Pancreas (tissue), 10 donors: ENCODE results near the gene CYP4F12. TPM values are rescaled to one million over a fixed set of nuclear protein-coding genes. Genes with fewer than 3 reads are reported as not detected.

ENCODE experiments used
- ATAC-seq, 4 donors: fragments of 200-7000 bp; cut with Tn5 transposase; one replicate each; pipeline versions ENCODE4 v1.8.0 to v1.9.1; 2020; ENCODE audit warnings: mild to moderate bottlenecking in 4 of 4, moderate library complexity in 4 of 4
- DNase-seq, 6 donors: peaks; one replicate each; pipeline ENCODE4 v3.0.0-alpha.2; 2020
- FAIRE-seq: peaks from 2 replicates; lab custom pipeline; 2012; peaks lifted over from hg19 to GRCh38; lab: Jason Lieb, UNC
- H3K27ac ChIP-seq, 4 donors: fragments of 200-600 bp; sonication (generic); 1 replicate in 3 of 4; 2 replicates in 1 of 4; pipeline versions ENCODE4 v1.5.0 to v1.8.0; 2020
- H3K27me3 ChIP-seq, 4 donors: fragments of 200-600 bp; one replicate each; pipeline ENCODE4 v1.8.0; 2021
- H3K36me3 ChIP-seq, 3 donors: fragments of 200-600 bp; sonication (generic) in 1 of 3; one replicate each; pipeline versions ENCODE4 v1.5.0 to v1.8.0; 2020 to 2021
- H3K4me1 ChIP-seq, 3 donors: fragments of 200-600 bp; one replicate each; pipeline ENCODE4 v1.8.0; 2021
- H3K4me3 ChIP-seq, 4 donors: fragments of 200-600 bp; sonication (generic) in 2 of 4; one replicate each; pipeline versions ENCODE4 v1.5.0 to v1.8.0; 2020 to 2021
- H3K9me3 ChIP-seq, 4 donors: fragments of 200-600 bp; one replicate each; pipeline ENCODE4 v1.8.0; 2021
- CTCF ChIP-seq, 4 donors: fragments of 200-600 bp; sonication (generic) in 3 of 4; IDR thresholded peaks; one replicate each; pipeline versions ENCODE4 v1.5.0 to v1.8.0; 2021; ENCODE audit warnings: antibody characterized with exemption in 4 of 4
- WGBS, 2 donors: extraction: QIAGEN DNeasy Blood & Tissue Kit; methylation state at CpG; one replicate each; pipeline ENCODE4 v1.1.7; 2013; 5-methylcytosine and 5-hydroxymethylcytosine counted together
- intact Hi-C, 3 donors: fragments of 100-400 bp; cut with DNase I; formaldehyde crosslinking; loops; one replicate each; pipeline versions ENCODE4 v1.11.1 to v1.14.2; 2022
- polyA plus RNA-seq, 2 donors: library from polyadenylated mRNA; stranded (reverse); fragments of 200-250 nt; gene quantifications; one replicate each; pipeline ENCODE4 v1.2.3, GENCODE V29; 2013
- total RNA-seq, 6 donors: library from RNA; stranded (reverse); fragmentation: NEBNext Ultra II Directional in 4 of 6; extraction: Animal tissue kit (Norgen Biotek cat#: 25700) in 4 of 6; gene quantifications; one replicate each; pipeline versions ENCODE4 v1.2.1 to v1.2.4, GENCODE V29; 2021 to 2023
- donor health status: healthy with polysubstance abuse.
- donor health status: DM: no; HTN: no; CAD: no; lungs with moderate emphysema.
- donor health status: DM: no; HTN: no; CAD: no.
- donor health status: control.
- donor health status: control.
- donor health status: Bipolar disorder and iron deficiency.
- donor health status: DM: yes; HTN: yes; CAD: no.
- donor health status: DM: no; HTN: no; CAD: no.
- donor health status: DM: no; HTN: no; CAD: no.
- donor health status: DM: yes; HTN: yes; CAD: no.

CYP4F12 gene
- total and polyA plus RNA-seq, 8 donors: 0.28 to 6.1 (median 0.72) TPM

- intact Hi-C loops: no loop called here
- no peaks in the 10 kb centered on the region for H3K36me3 ChIP-seq
- no peak for ATAC-seq
- no peaks in the 10 kb centered on the region for H3K9me3 ChIP-seq
- H3K4me1 ChIP-seq: no peaks in the 10 kb centered on the region
- H3K27ac ChIP-seq: no peak overlapping the region
- WGBS, 2 donors: 43 to 50% methylated on average over 6 of the region's 6 CpGs
- FAIRE-seq: no peak
- no peaks in the 10 kb centered on the region for H3K27me3 ChIP-seq
- TF ChIP-seq CTCF (IDR thresholded peaks at IDR 0.05): no peak
- H3K4me3 ChIP-seq: no peak overlapping the region
- DNase-seq: no peak
Observed at GRCh38 chr19:15733895-15734294, 61.0 kb downstream of the CYP4F12 start.

DNA sequence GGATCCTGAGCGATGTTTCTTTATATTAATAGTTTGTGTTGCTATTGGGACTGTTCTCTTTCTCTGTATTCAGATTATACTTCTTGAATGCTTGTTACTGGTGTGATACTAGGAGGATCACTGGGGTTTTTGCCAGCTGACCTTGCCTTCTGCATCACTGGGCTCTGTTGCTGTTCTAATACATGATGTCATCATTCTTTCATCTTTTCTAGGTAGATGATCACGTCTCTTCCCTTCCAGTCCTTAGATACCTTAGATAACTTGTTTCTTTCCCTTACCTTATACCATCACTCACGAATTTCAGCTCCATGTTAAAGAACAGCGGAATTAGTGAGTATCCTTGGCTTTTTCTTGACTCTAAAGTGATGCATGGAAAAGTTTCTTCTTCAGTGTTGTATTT is 64.8 kb downstream of the CYP4F12 start, which contains the start of gene OR10H3:
Gene OR10H3, plus strand, starts transcription at position 264 of the 400 bp plus-strand sequence. CDS start 3,408 bp downstream, outside the sequence.
- intact Hi-C loops: no loop called here
- WGBS, 2 donors: 60 to 61% methylated on average over 4 of the region's 4 CpGs
- no peak for TF ChIP-seq CTCF (IDR thresholded peaks at IDR 0.05)

DNA sequence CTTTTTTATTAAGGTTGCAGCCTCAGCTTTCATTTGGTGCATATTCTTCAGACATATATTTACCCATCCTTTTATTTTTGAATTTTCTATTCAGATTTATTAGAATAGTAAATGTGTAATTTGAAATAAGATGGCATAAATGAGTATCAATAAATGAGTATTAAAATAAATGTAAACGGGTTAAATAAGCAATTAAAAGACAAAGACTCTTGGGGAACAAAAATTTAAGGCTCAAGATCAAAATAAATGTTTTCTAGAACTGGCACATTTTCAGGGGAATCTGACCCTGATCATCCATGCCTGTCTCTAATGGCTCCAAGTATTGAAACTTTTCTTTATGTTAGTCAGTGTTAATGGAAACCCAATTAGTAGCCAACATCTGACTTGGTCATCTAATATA is 67.9 kb downstream of the CYP4F12 start:
- FAIRE-seq: no peak
- no peak for TF ChIP-seq CTCF (IDR thresholded peaks at IDR 0.05)

More for the DNA sequence above, 64.8 kb downstream of the CYP4F12 start, which contains the start of gene OR10H3:
- no peak for FAIRE-seq
- no peak for ATAC-seq
- Histone ChIP-seq H3K9me3 (no peaks in the 10 kb centered on the region), H3K4me1 (no peaks in the 10 kb centered on the region), H3K27me3 (no peaks in the 10 kb centered on the region), H3K36me3 (no peaks in the 10 kb centered on the region), H3K4me3 (no peak within 1 kb of the TSS), H3K27ac (no peak within 1 kb of the TSS)
- no peak for DNase-seq

More for the DNA sequence above, 67.9 kb downstream of the CYP4F12 start:
- ATAC-seq (no peak), DNase-seq (no peak)
- 47 to 56% methylated on average over 1 of the region's 1 CpG for WGBS, 2 donors
- no peaks in the 10 kb centered on the region for H3K27me3 ChIP-seq
- no peaks in the 10 kb centered on the region for H3K4me1 ChIP-seq
- H3K9me3 ChIP-seq: no peaks in the 10 kb centered on the region
- intact Hi-C loops: no loop called here
- no peak overlapping the region for H3K4me3 ChIP-seq
- no peak overlapping the region for H3K27ac ChIP-seq
- H3K36me3 ChIP-seq: no peaks in the 10 kb centered on the region

Other genes with a start within 250 kb of the CYP4F12 start
- 10 to 100 TPM; 11.0 to 20.7 (median 15.7) TPM for gene WIZ, start 223.1 kb upstream of the CYP4F12 start, total RNA-seq
- gene WIZ, start 223.1 kb upstream of the CYP4F12 start, polyA plus RNA-seq: 10 to 100 TPM; 15.5 to 23.2 TPM
- gene RASAL3, start 208.5 kb upstream of the CYP4F12 start, total RNA-seq: 1 to 10 TPM in 3 of 6 donors, under 1 TPM in 3; 0.83 to 4.1 (median 1.3) TPM
- gene RASAL3, start 208.5 kb upstream of the CYP4F12 start, polyA plus RNA-seq: 1 to 10 TPM; 1.8 to 7.5 TPM
- under 1 TPM in 1 of 6 donors, not detected in 5; 0.16 TPM for gene PGLYRP2, start 193.6 kb upstream of the CYP4F12 start, total RNA-seq
- gene PGLYRP2, start 193.6 kb upstream of the CYP4F12 start, polyA plus RNA-seq: not detected
- under 1 TPM in 1 of 6 donors, not detected in 5; 0.06 TPM for gene CYP4F22, start 164.6 kb upstream of the CYP4F12 start, total RNA-seq
- gene CYP4F22, start 164.6 kb upstream of the CYP4F12 start, polyA plus RNA-seq: not detected
- not detected for gene CYP4F8, start 57.9 kb upstream of the CYP4F12 start, total RNA-seq
- not detected for gene CYP4F8, start 57.9 kb upstream of the CYP4F12 start, polyA plus RNA-seq
- 1 to 10 TPM in 1 of 6 donors, under 1 TPM in 5; 0.25 to 1.1 (median 0.47) TPM for gene CYP4F3, start 32.2 kb upstream of the CYP4F12 start, total RNA-seq
- 1 to 10 TPM in 1 of 2 donors, under 1 TPM in 1; 0.23 to 1.8 TPM for gene CYP4F3, start 32.2 kb upstream of the CYP4F12 start, polyA plus RNA-seq
- gene OR10H2, start 54.9 kb downstream of the CYP4F12 start, total RNA-seq: not detected
- not detected for gene OR10H2, start 54.9 kb downstream of the CYP4F12 start, polyA plus RNA-seq
- gene OR10H3, start 64.9 kb downstream of the CYP4F12 start, total RNA-seq: not detected
- gene OR10H3, start 64.9 kb downstream of the CYP4F12 start, polyA plus RNA-seq: not detected
- not detected for gene OR10H5, start 114.6 kb downstream of the CYP4F12 start, total RNA-seq
- gene OR10H5, start 114.6 kb downstream of the CYP4F12 start, polyA plus RNA-seq: under 1 TPM in 1 of 2 donors, not detected in 1; 0.05 TPM
- under 1 TPM in 1 of 6 donors, not detected in 5; 0.03 TPM for gene OR10H1, start 142.6 kb downstream of the CYP4F12 start, total RNA-seq
- gene OR10H1, start 142.6 kb downstream of the CYP4F12 start, polyA plus RNA-seq: not detected
- gene CYP4F2, start 225.0 kb downstream of the CYP4F12 start, total RNA-seq: under 1 TPM in 3 of 6 donors, not detected in 3; 0.28 to 0.43 (median 0.31) TPM
- gene CYP4F2, start 225.0 kb downstream of the CYP4F12 start, polyA plus RNA-seq: under 1 TPM in 1 of 2 donors, not detected in 1; 0.09 TPM